ENCODE results near the gene SEMA4C.
"Not testable (repeated sequence)": the region's sequence is repeated elsewhere in the genome, so short reads cannot be mapped to it uniquely, and the experiment has no call there.

Gene SEMA4C

GRCh38 chr2:96895746-96896651 is 26.1 kb upstream of the SEMA4C start:
- DNase-seq: no peak

- no peak for DNase-seq
Observed at GRCh38 chr2:96895032-96895745, 25.3 kb upstream of the SEMA4C start.

- no peak for DNase-seq
Observed at GRCh38 chr2:96894151-96894531, 24.3 kb upstream of the SEMA4C start.

- DNase-seq: no peak
Observed at GRCh38 chr2:96893289-96894150, 23.6 kb upstream of the SEMA4C start.

DNA sequence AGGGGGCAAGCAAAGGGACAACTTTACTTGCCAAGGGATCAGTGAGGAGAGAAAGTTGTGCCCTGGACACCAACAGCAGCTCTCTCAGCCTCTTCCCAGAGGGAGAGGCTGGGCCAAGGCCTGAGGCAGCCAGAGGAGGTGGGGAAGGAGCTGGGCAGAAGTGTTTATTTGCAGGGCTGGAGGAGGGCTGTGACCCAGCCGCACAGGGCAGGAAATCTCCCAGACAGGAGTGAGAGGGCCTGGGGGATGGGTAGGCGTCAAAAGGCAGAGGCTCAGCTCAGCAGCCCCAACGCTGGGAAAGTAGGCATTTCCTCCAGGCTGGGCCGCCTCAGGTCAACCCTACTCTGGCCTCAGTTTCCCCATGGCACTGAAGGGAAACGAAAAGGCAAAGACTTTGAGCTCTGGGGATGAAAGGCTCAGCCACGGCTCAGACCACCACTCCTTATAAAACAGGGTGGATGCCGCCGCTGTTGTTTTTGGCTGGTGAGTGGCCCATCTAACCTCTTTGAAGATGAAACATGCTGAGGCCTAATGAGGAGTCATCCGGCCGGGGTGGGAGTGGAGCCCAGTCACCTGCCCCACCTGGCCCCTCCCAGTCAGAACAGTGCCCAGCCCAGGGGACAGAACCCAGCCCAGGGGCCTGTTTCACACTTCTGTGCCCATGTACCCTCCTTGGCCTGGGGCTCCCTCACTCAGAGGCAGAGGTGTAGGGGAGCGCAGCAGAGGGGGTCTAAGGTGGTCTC is 21.9 kb upstream of the SEMA4C start:
- no peak for DNase-seq

- DNase-seq: no peak
Observed at GRCh38 chr2:96890726-96891385, 21.0 kb upstream of the SEMA4C start.

DNA sequence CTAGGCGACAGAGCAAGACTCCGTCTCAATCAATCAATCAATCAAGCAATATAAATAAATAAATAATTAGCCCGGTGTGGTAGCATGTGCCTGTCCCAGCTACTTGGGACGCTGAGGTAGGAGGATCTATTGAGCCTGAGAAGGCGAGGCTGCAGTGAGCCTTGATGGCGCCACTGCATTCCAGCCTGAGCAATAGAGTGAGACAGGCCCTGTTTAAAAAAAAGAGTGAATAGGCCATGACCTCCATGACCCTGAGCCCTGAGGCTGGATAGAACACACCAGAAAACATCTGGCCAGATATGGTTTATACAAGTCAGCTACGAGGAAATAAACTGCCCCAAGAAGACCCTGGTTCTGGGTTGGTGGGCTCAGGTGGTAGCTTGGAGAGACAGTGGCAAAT is 20.4 kb upstream of the SEMA4C start:
- no peak for DNase-seq

DNA sequence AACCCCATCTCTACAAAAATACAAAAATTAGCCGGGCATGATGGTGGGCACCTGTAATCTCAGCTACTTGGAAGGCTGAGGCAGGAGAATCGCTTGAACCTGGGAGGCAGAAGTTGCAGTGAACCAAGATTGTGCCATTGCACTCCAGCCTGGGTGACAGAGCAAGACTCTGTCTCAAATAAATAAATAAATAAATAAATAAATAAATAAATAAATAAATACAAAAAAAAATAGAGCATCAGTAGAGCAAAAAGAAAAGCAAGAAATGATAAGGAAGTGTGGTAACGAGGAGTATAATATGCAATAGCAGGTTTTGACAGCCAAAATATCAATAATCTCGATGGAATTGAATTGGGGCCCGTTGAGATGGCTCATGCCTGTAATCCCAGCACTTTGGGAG is 19.6 kb upstream of the SEMA4C start:
- not testable (repeated sequence) for DNase-seq

GRCh38 chr2:96888072-96889011 is 18.5 kb upstream of the SEMA4C start:
- DNase-seq: no peak

- no peak for DNase-seq
Observed at GRCh38 chr2:96887493-96888012, 17.7 kb upstream of the SEMA4C start.

GRCh38 chr2:96885432-96886347 is 15.8 kb upstream of the SEMA4C start:
- no peak for DNase-seq

GRCh38 chr2:96884299-96885094 is 14.6 kb upstream of the SEMA4C start:
- no peak for DNase-seq

DNA sequence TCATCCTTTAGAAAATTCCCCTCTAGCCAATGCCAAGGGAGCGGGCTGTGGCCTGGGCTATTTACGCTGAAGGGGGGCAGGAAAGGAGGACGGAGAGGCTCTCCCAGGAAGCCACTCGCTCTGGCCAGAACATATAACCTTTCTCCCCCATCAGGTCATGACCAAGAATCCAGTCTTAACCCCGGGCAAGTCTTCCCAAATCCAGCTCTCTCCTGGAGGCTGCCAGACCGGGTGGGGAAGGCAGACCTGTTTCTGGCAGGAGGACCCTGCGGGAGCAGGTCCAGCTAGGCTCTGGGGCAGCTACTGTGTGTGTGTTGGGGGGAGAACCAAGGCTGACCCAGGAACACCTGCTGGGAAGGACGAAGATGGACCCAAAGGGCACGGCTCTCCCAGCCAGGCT is 13.4 kb upstream of the SEMA4C start:
- DNase-seq: no peak

- no peak for DNase-seq
Observed at GRCh38 chr2:96882906-96883305, 13.0 kb upstream of the SEMA4C start.

GRCh38 chr2:96882230-96882629 is 12.3 kb upstream of the SEMA4C start:
- DNase-seq: no peak

DNA sequence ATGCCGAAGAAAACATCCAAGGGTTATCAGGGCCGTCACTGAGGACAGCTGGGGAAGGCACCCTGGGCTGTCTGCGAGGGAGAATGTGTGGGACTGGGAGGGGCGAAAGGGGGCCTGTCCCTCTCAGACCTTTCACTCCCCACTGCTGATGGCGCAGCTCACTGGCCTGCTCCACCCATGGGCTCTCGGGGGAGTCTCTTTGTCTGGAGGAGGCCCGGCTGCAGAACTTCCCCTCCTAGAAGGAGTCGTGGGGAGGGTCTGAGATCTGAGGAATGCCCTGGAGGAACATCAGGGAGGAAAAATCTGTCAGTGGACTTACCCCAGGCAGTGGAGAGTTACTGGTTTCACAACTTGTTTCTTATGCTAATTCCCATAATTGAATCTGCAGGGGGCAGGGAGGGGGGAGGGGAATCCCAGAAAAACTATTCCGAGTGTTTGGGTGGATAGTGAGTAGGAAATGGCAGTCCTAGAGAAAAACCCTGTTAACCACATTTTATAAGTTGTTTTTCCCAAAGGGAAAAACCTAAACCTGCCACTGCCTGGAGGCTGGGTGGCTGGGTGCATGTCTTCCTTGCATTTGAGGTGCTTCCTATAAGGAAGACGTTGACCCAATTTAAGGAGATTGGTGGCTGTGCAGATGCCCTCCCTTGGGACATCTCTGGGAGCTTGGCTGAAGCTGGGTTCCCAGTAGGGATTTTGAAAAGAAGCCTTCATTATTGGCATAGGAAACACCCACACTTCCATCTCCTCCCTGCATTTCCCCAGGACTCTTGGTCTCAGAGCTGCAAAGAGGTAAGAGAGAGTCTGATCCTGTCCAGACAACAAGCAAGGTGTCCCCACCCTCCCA is 11.7 kb upstream of the SEMA4C start:
- no peak for DNase-seq

DNA sequence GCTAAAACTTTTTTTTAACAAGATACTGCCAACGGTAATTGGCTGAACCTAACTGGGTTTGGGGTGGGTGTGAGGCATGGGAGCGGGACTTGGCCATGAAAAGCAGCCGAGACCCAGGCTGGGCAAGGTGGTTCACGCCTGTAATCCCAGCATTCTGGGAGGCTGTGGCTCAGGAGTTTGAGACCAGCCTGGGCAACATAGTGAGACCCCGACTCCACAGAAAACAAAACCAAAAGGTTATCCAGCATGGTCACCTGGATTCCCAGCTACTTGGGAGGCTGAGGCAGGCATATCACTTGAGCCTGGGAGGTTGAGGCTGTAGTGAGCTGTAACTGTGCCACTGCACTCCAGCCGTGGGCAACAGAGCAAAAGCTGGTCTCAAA is 11.0 kb upstream of the SEMA4C start:
- DNase-seq: no peak
